CD14-positive monocyte (primary cell): ENCODE results near the gene FFAR2. TPM values are rescaled to one million over a fixed set of nuclear protein-coding genes. Genes with fewer than 3 reads are reported as not detected.

Experiments used
- DNase-seq, 3 donors: peaks; one replicate each; pipeline ENCODE4 v3.0.0-alpha.2; 2011 to 2022
- H2AFZ ChIP-seq: 2 replicates; pipeline ENCODE4 v1.6.0; 2012; ENCODE audit warnings: mild to moderate bottlenecking, low read depth, low read length, inconsistent platforms; ENCODE audit not compliant: insufficient read depth, poor library complexity, severe bottlenecking
- H3K27ac ChIP-seq, 2 donors: 1 replicate in 1 of 2; 2 replicates in 1 of 2; pipeline ENCODE4 v1.5.1; 2012 to 2013; ENCODE audit warnings: low read length in 2 of 2, control low read depth in 1 of 2, inconsistent platforms in 1 of 2, low read depth in 1 of 2, mild to moderate bottlenecking in 1 of 2
- H3K27me3 ChIP-seq, 2 donors: one replicate each; pipeline versions ENCODE4 v1.6.0 to v1.6.1; 2011 to 2013; ENCODE audit warnings: low read length in 2 of 2; ENCODE audit not compliant: control insufficient read depth in 2 of 2, insufficient read depth in 2 of 2
- H3K36me3 ChIP-seq, 2 donors: replicated peaks in 1 of 2; 1 replicate in 1 of 2; 2 replicates in 1 of 2; pipeline versions ENCODE4 v1.5.1 to v1.6.1; 2012 to 2013; ENCODE audit warnings: low read length in 2 of 2, control low read depth in 1 of 2, inconsistent platforms in 1 of 2, mild to moderate bottlenecking in 1 of 2; ENCODE audit not compliant: insufficient read depth in 2 of 2, control insufficient read depth in 1 of 2
- H3K4me1 ChIP-seq, 2 donors: 1 replicate in 1 of 2; 2 replicates in 1 of 2; pipeline versions ENCODE4 v1.5.1 to v1.6.1; 2012 to 2013; ENCODE audit warnings: low read length in 2 of 2, control low read depth in 1 of 2, inconsistent platforms in 1 of 2, mild to moderate bottlenecking in 1 of 2, moderate library complexity in 1 of 2; ENCODE audit not compliant: insufficient read depth in 2 of 2, control insufficient read depth in 1 of 2
- H3K4me2 ChIP-seq: replicated peaks from 2 replicates; pipeline ENCODE3; 2012; ENCODE audit warnings: low read length, moderate library complexity, mild to moderate bottlenecking; ENCODE audit not compliant: poor library complexity, severe bottlenecking; ENCODE audit errors: extremely low read depth
- H3K4me3 ChIP-seq, 3 experiments: fragments of 200-600 bp in 1 of 3; sonication (generic) in 1 of 3; replicated peaks in 1 of 3; 1 replicate in 2 of 3; 2 replicates in 1 of 3; pipeline ENCODE4 v1.5.1; 2011 to 2013; ENCODE audit warnings: low read length in 3 of 3, mild to moderate bottlenecking in 3 of 3, control low read depth in 2 of 3, low read depth in 2 of 3, inconsistent platforms in 1 of 3, moderate library complexity in 1 of 3
- H3K79me2 ChIP-seq: 2 replicates; pipeline ENCODE4 v1.6.0; 2012; ENCODE audit warnings: mild to moderate bottlenecking, control low read depth, inconsistent platforms, low read length, moderate library complexity; ENCODE audit not compliant: insufficient read depth
- H3K9ac ChIP-seq: 2 replicates; pipeline ENCODE4 v1.6.0; 2017; ENCODE audit warnings: low read length, mild to moderate bottlenecking; ENCODE audit not compliant: insufficient read depth, poor library complexity, severe bottlenecking
- H3K9me3 ChIP-seq, 2 donors: replicated peaks in 1 of 2; 1 replicate in 1 of 2; 2 replicates in 1 of 2; pipeline versions ENCODE4 v1.5.1 to v1.6.1; 2012 to 2013; ENCODE audit warnings: low read length in 2 of 2, control low read depth in 1 of 2; ENCODE audit not compliant: control insufficient read depth in 1 of 2, insufficient read depth in 1 of 2
- H4K20me1 ChIP-seq: 2 replicates; pipeline ENCODE4 v1.6.0; 2012; ENCODE audit warnings: mild to moderate bottlenecking, low read length, control low read depth, moderate library complexity; ENCODE audit not compliant: insufficient read depth
- H3K27ac Mint-ChIP-seq, 7 donors: one replicate each; pipeline ENCODE4 v1.8.0; 2020; ENCODE audit warnings: mild to moderate bottlenecking in 7 of 7, mixed read lengths in 7 of 7, moderate library complexity in 6 of 7, inconsistent platforms in 2 of 7
- H3K27me3 Mint-ChIP-seq, 3 donors: one replicate each; pipeline ENCODE4 v1.8.0; 2021 to 2022; ENCODE audit warnings: low read depth in 3 of 3, mild to moderate bottlenecking in 3 of 3, mixed read lengths in 3 of 3, moderate library complexity in 3 of 3, inconsistent platforms in 1 of 3
- H3K36me3 Mint-ChIP-seq, 2 donors: one replicate each; pipeline ENCODE4 v1.8.0; 2020; ENCODE audit warnings: mixed read lengths in 2 of 2, inconsistent platforms in 1 of 2, mild to moderate bottlenecking in 1 of 2
- H3K4me1 Mint-ChIP-seq: one replicate; pipeline ENCODE4 v1.8.0; 2020; ENCODE audit warnings: mild to moderate bottlenecking, mixed read lengths
- H3K4me3 Mint-ChIP-seq, 2 donors: one replicate each; pipeline ENCODE4 v1.8.0; 2020; ENCODE audit warnings: mild to moderate bottlenecking in 2 of 2, mixed read lengths in 2 of 2, moderate library complexity in 1 of 2
- H3K9me3 Mint-ChIP-seq, 7 donors: one replicate each; pipeline ENCODE4 v1.8.0; 2020 to 2022; ENCODE audit warnings: mixed read lengths in 7 of 7, mild to moderate bottlenecking in 6 of 7, moderate library complexity in 6 of 7, inconsistent platforms in 2 of 7
- WGBS: methylation state at CpG from one replicate; pipeline ENCODE4 v1.1.5; 2013; ENCODE audit warnings: missing lambda C conversion rate; ENCODE audit not compliant: insufficient coverage; 5-methylcytosine and 5-hydroxymethylcytosine counted together
- intact Hi-C, 2 donors: fragments of 100-400 bp; cut with micrococcal nuclease; formaldehyde crosslinking; loops; one replicate each; pipeline versions ENCODE4 v1.15.0 to v1.15.1; 2023
- polyA plus RNA-seq, 3 donors: library from polyadenylated mRNA; depleted of rRNA in 1 of 3; unstranded in 2 of 3; stranded (reverse) in 1 of 3; fragments of 300-500 nt in 2 of 3; fragments of >200 nt in 1 of 3; fragmentation: Illumina TruSeq in 2 of 3; gene quantifications; 1 replicate in 2 of 3; 2 replicates in 1 of 3; pipeline ENCODE4 v1.2.3, GENCODE V29; 2012 to 2021
- TF ChIP-seq, protein P1 (sequence below): fragments of 200-600 bp; IDR thresholded peaks from one replicate; pipeline ENCODE4 v1.8.0; 2022; ENCODE audit warnings: antibody characterized with exemption, mild to moderate bottlenecking

The FFAR2 gene
- polyA plus RNA-seq, 3 donors, result 5.7 to 38.7 (median 10.8) TPM

DNA sequence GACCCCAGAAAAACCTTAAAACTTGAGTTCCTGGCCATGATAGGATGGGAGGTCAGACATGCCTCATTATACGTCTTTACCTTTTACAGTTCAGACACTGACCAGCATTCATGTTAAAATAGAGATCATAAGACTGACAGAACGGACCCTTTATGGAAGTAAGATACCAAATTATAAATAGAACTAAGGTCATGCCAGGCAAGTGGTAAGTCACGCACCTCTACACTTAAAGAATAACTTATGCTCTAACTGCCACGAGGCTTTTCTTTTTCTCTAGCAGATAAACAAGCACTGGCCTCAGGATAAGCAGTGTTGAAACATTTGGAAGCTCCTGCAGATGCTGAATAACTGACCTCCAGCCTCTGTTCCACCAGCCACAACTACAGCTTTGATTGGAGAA is 48.8 kb upstream of the FFAR2 start:
- H3K9me3 ChIP-seq, result no peaks in the 10 kb centered on the region
- H3K36me3 ChIP-seq, result no peaks in the 10 kb centered on the region
- no CpG with 5 or more reads among the region's 4 CpGs for WGBS
- H3K4me1 ChIP-seq, result peaks cover 10 to 17% of the 10 kb centered on the region in 2 donors
- no peak overlapping the region for H3K4me2 ChIP-seq
- H3K4me3 ChIP-seq, result no peak overlapping the region
- no peaks in the 10 kb centered on the region for H3K36me3 Mint-ChIP-seq
- H3K27me3 Mint-ChIP-seq, result peaks cover 3 to 9% (median 4%) of the 10 kb centered on the region in 3 donors
- DNase-seq, result no peak
- H3K27ac Mint-ChIP-seq, result no peak overlapping the region
- H3K79me2 ChIP-seq, result no peaks in the 10 kb centered on the region
- intact Hi-C loops, result no loop called here
- H3K4me3 Mint-ChIP-seq, result no peak overlapping the region
- peaks cover 21% of the 10 kb centered on the region for H3K4me1 Mint-ChIP-seq
- H2AFZ ChIP-seq, result no peak overlapping the region
- TF ChIP-seq, protein P1, sequence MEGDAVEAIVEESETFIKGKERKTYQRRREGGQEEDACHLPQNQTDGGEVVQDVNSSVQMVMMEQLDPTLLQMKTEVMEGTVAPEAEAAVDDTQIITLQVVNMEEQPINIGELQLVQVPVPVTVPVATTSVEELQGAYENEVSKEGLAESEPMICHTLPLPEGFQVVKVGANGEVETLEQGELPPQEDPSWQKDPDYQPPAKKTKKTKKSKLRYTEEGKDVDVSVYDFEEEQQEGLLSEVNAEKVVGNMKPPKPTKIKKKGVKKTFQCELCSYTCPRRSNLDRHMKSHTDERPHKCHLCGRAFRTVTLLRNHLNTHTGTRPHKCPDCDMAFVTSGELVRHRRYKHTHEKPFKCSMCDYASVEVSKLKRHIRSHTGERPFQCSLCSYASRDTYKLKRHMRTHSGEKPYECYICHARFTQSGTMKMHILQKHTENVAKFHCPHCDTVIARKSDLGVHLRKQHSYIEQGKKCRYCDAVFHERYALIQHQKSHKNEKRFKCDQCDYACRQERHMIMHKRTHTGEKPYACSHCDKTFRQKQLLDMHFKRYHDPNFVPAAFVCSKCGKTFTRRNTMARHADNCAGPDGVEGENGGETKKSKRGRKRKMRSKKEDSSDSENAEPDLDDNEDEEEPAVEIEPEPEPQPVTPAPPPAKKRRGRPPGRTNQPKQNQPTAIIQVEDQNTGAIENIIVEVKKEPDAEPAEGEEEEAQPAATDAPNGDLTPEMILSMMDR, result no peak
- no peak overlapping the region for H3K27ac ChIP-seq
- H3K9ac ChIP-seq, result no peak overlapping the region
- no peaks in the 10 kb centered on the region for H3K9me3 Mint-ChIP-seq
- H3K27me3 ChIP-seq, result no peaks in the 10 kb centered on the region
- no peaks in the 10 kb centered on the region for H4K20me1 ChIP-seq

DNA sequence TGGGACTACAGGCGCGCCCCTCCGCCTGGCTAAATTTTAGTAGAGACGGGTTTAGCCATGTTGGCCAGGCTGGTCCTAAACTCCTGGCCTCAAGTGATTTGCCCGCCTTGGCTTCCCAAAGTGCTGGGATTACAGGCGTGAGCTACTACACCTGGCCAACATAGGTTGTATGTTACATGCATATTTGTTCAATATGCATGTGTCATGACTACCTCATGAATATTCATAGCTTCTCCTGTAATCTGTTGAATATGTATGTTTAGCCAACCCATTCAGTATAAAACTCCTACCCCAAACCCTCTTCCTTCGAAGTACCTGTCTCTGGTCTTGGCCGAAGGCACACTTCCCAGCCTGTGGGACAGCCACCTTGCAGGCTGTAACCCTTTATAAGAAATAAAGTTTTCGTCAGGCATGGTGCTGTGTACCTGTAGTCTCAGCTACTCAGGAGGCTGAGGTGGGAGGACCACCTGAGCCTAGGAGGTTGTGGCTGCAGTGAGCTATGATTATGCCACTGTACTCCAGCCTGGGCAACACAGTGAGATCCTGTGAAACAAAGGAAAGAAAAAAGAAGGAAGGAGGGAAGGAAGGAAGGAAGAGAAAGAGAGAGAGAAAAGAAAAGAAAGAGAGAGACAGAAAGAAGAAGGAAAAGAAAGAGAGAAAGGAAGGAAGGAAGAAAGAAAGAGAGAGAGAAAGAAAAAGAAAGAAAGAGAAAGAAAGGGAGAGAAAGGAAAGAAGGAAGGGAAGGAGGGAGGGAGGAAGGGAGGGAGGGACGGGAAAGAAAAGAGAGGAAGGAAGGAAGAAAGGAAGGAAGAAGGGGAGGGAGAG is 47.9 kb upstream of the FFAR2 start:
- Mint-ChIP-seq H3K36me3 (peaks cover 0 to 1% of the 10 kb centered on the region in 2 donors), H3K9me3 (peaks cover 0 to 2% (median 0%) of the 10 kb centered on the region in 7 donors), H3K4me3 (no peak overlapping the region), H3K27ac (peak overlapping the region in 1 of 7 donors; percentile 28), H3K27me3 (peaks cover 3 to 9% (median 4%) of the 10 kb centered on the region in 3 donors), H3K4me1 (peaks cover 21% of the 10 kb centered on the region)
- H2AFZ ChIP-seq, result no peak overlapping the region
- no peaks in the 10 kb centered on the region for H3K9me3 ChIP-seq
- TF ChIP-seq, protein P1, result no peak
- H3K4me2 ChIP-seq, result no peak overlapping the region
- H3K4me3 ChIP-seq, result no peak overlapping the region
- H3K27ac ChIP-seq, result no peak overlapping the region
- H3K4me1 ChIP-seq, result peaks cover 10 to 17% of the 10 kb centered on the region in 2 donors
- H3K27me3 ChIP-seq, result no peaks in the 10 kb centered on the region
- no peak overlapping the region for H3K9ac ChIP-seq
- intact Hi-C loops, result no loop called here
- no peaks in the 10 kb centered on the region for H4K20me1 ChIP-seq
- no peaks in the 10 kb centered on the region for H3K79me2 ChIP-seq
- no peak for DNase-seq
- H3K36me3 ChIP-seq, result no peaks in the 10 kb centered on the region
- 78% methylated on average over 8 of the region's 10 CpGs for WGBS
